A549 (cell line): ENCODE data around the gene CETP. TPM values are rescaled to one million over a fixed set of nuclear protein-coding genes. Genes with fewer than 3 reads are reported as not detected.

Experiments used
- ATAC-seq, 2 experiments: fragments of 200-7000 bp in 1 of 2; fragments of >200 bp in 1 of 2; cut with Nextera tagmentation in 1 of 2; cut with Tn5 transposase in 1 of 2; 3 replicates each; pipeline versions ENCODE4 v1.8.0 to v1.9.1; 2018 to 2020; ENCODE audit warnings: mild to moderate bottlenecking in 1 of 2, moderate library complexity in 1 of 2
- CTCF ChIA-PET: fragments of 300-600 bp; sonication (Branson Sonifier 250); formaldehyde crosslinking; extraction: SDS; loops from one replicate; lab custom pipeline; 2021; ENCODE audit warnings: antibody characterized with exemption, inconsistent platforms; lab: Yijun Ruan, JAX
- POLR2A ChIA-PET: fragments of 350-600 bp; formaldehyde crosslinking; extraction: SDS; loops from one replicate; lab custom pipeline; 2021; ENCODE audit warnings: antibody characterized with exemption, inconsistent platforms; lab: Yijun Ruan, JAX
- DNase-seq, 2 experiments: peaks; one replicate each; pipeline versions ENCODE4 v3.0.0 to v3.0.0-alpha.2; 2011 to 2016; ENCODE audit warnings: low read depth in 1 of 2, low spot score in 1 of 2
- FAIRE-seq: peaks from 2 replicates; lab custom pipeline; 2011; peaks lifted over from hg19 to GRCh38; lab: Jason Lieb, UNC
- H3K27ac ChIP-seq, 2 experiments: fragments of >200 bp; sonication (Bioruptor Twin); formaldehyde crosslinking; 3 replicates each; pipeline ENCODE4 v1.5.1; 2016 to 2017
- H3K4me1 ChIP-seq: fragments of >200 bp; sonication (Bioruptor Twin); formaldehyde crosslinking; 3 replicates; pipeline ENCODE4 v1.6.1; 2016
- H3K4me2 ChIP-seq: fragments of >200 bp; sonication (Bioruptor Twin); formaldehyde crosslinking; 3 replicates; pipeline ENCODE4 v1.6.1; 2016
- H3K4me3 ChIP-seq: fragments of >200 bp; sonication (Bioruptor Twin); formaldehyde crosslinking; 3 replicates; pipeline ENCODE4 v1.5.1; 2016
- H3K9me3 ChIP-seq: fragments of >200 bp; sonication (Bioruptor Twin); formaldehyde crosslinking; 3 replicates; pipeline ENCODE4 v1.6.1; 2016
- EP300 ChIP-seq, 2 experiments: fragments of >200 bp; sonication (Bioruptor Twin); formaldehyde crosslinking; IDR thresholded peaks; 2 replicates in 1 of 2; 3 replicates in 1 of 2; pipeline ENCODE4 v1.6.1; 2016 to 2017
- FOSL2 ChIP-seq, 2 experiments: fragments of 450-650 bp in 1 of 2; fragments of >200 bp in 1 of 2; sonication (Bioruptor Twin) in 1 of 2; formaldehyde crosslinking; IDR thresholded peaks; 2 replicates each; pipeline versions ENCODE4 v1.5.0 to v1.6.1; 2016 to 2020; ENCODE audit warnings: mild to moderate bottlenecking in 1 of 2, moderate library complexity in 1 of 2
- GATA3 ChIP-seq: IDR thresholded peaks from 2 replicates; pipeline ENCODE4 v1.6.1; 2012; ENCODE audit warnings: borderline replicate concordance
- HEYL ChIP-seq: fragments of 250-450 bp; sonication (Bioruptor Pico); IDR thresholded peaks from 2 replicates; pipeline ENCODE4 v1.8.0; 2021; ENCODE audit warnings: mild to moderate bottlenecking, moderate library complexity
- HOXA7 ChIP-seq: fragments of 250-450 bp; sonication (Bioruptor Pico); IDR thresholded peaks from 2 replicates; pipeline ENCODE4 v1.5.0; 2020; ENCODE audit warnings: mild to moderate bottlenecking, moderate library complexity
- KDM1A ChIP-seq: fragments of 200-600 bp; sonication (generic); IDR thresholded peaks from 2 replicates; pipeline ENCODE4 v1.6.1; 2016; ENCODE audit warnings: low read depth, mild to moderate bottlenecking
- KDM5A ChIP-seq: fragments of 200-600 bp; sonication (generic); IDR thresholded peaks from 2 replicates; pipeline ENCODE4 v1.6.1; 2016; ENCODE audit warnings: antibody characterized with exemption, mild to moderate bottlenecking
- MAFK ChIP-seq: fragments of 450-650 bp; IDR thresholded peaks from 2 replicates; pipeline ENCODE4 v1.6.1; 2014; ENCODE audit not compliant: partially characterized antibody
- MAZ ChIP-seq: fragments of 150-350 bp; IDR thresholded peaks from 2 replicates; pipeline ENCODE4 v1.6.1; 2014; ENCODE audit warnings: antibody characterized with exemption, low read depth, low read length, borderline replicate concordance
- NFE2L2 ChIP-seq: fragments of 150-350 bp; conservative IDR thresholded peaks from 2 replicates; pipeline ENCODE4 v1.6.1; 2014; ENCODE audit warnings: low read length
- POLR2A ChIP-seq: IDR thresholded peaks from 2 replicates; pipeline ENCODE4 v1.6.1; 2012; ENCODE audit warnings: mild to moderate bottlenecking, low read length
- POLR2AphosphoS2 ChIP-seq: conservative IDR thresholded peaks from 2 replicates; pipeline ENCODE4 v1.6.1; 2012; ENCODE audit warnings: low read length, improper control_type of control experiment, inconsistent platforms
- RAD21 ChIP-seq, 2 experiments: fragments of >200 bp in 1 of 2; sonication (Bioruptor Twin) in 1 of 2; formaldehyde crosslinking in 1 of 2; IDR thresholded peaks in 1 of 2; conservative IDR thresholded peaks in 1 of 2; 2 replicates in 1 of 2; 3 replicates in 1 of 2; pipeline ENCODE4 v1.6.1; 2012 to 2018; ENCODE audit warnings: inconsistent platforms in 1 of 2
- RARB ChIP-seq: fragments of 250-450 bp; sonication (Bioruptor Pico); IDR thresholded peaks from 2 replicates; pipeline ENCODE4 v1.8.0; 2021; ENCODE audit warnings: mild to moderate bottlenecking, moderate library complexity
- RFX5 ChIP-seq: fragments of 450-650 bp; IDR thresholded peaks from 2 replicates; pipeline ENCODE4 v1.7.1; 2014; ENCODE audit warnings: antibody characterized with exemption, mild to moderate bottlenecking, moderate library complexity
- RNF2 ChIP-seq: fragments of 200-600 bp; sonication (generic); IDR thresholded peaks from 2 replicates; pipeline ENCODE4 v1.6.1; 2016; ENCODE audit warnings: low read depth, mild to moderate bottlenecking, antibody characterized with exemption, moderate library complexity, borderline replicate concordance
- SREBF2 ChIP-seq: fragments of 450-650 bp; IDR thresholded peaks from 2 replicates; pipeline ENCODE4 v1.6.1; 2014; ENCODE audit warnings: mild to moderate bottlenecking, moderate library complexity
- TFCP2L1 ChIP-seq: fragments of 250-450 bp; sonication (Bioruptor Pico); IDR thresholded peaks from 2 replicates; pipeline ENCODE4 v1.5.0; 2021; ENCODE audit warnings: mild to moderate bottlenecking
- ZC3H11A ChIP-seq: fragments of 450-650 bp; IDR thresholded peaks from 2 replicates; pipeline ENCODE4 v1.6.1; 2014; ENCODE audit warnings: antibody characterized with exemption, mild to moderate bottlenecking
- ZFP36 ChIP-seq: fragments of 450-650 bp; IDR thresholded peaks from 2 replicates; pipeline ENCODE4 v1.6.1; 2014; ENCODE audit warnings: borderline replicate concordance; ENCODE audit not compliant: partially characterized antibody
- ZSCAN20 ChIP-seq: fragments of 250-450 bp; sonication (Bioruptor Pico); IDR thresholded peaks from 2 replicates; pipeline ENCODE4 v1.8.0; 2022; ENCODE audit warnings: mild to moderate bottlenecking, moderate library complexity
- WGBS: methylation state at CpG from one replicate; pipeline ENCODE4 v1.1.6; 2017; ENCODE audit errors: missing lambda C conversion rate; 5-methylcytosine and 5-hydroxymethylcytosine counted together
- polyA plus RNA-seq, 4 experiments: library from polyadenylated mRNA; depleted of rRNA in 3 of 4; stranded (reverse); fragments of >200 nt; fragmentation: RNase III in 1 of 4; extraction: RNeasy Plus Mini Kit Qiagen cat#74134 plus additional on column Dnase treatment in 1 of 4; gene quantifications; 2 replicates in 3 of 4; 3 replicates in 1 of 4; pipeline ENCODE4 v1.2.3, GENCODE V29; 2011 to 2017
- TF ChIP-seq, protein P1 (sequence below): IDR thresholded peaks from 2 replicates; pipeline ENCODE4 v1.6.1; 2012; ENCODE audit warnings: low read depth, borderline replicate concordance
- TF ChIP-seq, protein P2 (sequence below): fragments of 450-650 bp; IDR thresholded peaks from 2 replicates; pipeline ENCODE4 v1.6.1; 2014; ENCODE audit warnings: antibody characterized with exemption
- TF ChIP-seq, protein P3 (sequence below): fragments of 250-450 bp; sonication (Bioruptor Pico); IDR thresholded peaks from 2 replicates; pipeline ENCODE4 v1.5.0; 2020; ENCODE audit warnings: low read depth, mild to moderate bottlenecking, moderate library complexity
- TF ChIP-seq, protein P4 (sequence below): fragments of >200 bp; sonication (Bioruptor Twin); formaldehyde crosslinking; IDR thresholded peaks from 2 replicates; pipeline ENCODE4 v1.6.1; 2016
- TF ChIP-seq, protein P5 (sequence below): fragments of >200 bp; sonication (Bioruptor Twin); formaldehyde crosslinking; IDR thresholded peaks from 3 replicates; pipeline ENCODE4 v1.6.1; 2016

CETP gene
- polyA plus RNA-seq, 2 of the 4 experiments (the other 2 are of a cell fraction), result not detected

DNA sequence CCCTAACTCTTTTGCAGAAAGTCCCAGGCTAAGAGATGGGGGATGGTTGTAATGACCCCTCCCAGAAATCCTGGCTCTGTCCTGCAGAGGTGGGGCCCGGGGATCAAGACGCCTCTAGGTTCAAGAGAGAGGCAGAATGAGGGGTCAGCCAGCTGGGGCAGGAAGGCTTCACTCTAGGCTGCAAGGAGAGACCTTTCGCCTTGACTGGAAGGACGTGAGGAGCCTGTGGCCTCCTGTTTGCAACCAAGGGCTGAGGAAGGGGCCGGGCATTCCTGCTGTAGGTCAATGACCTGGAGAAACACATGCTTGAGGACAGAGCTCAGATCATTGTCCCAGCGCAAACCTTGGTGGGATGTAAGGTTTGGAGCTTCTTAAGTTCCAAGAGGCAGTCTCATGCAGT, 8.7 kb upstream of the CETP start:
- ChIA-PET CTCF (interaction anchor here (1.1 to 6.2 kb wide), 6 partner anchors 12 to 160 kb away, joined by 3 to 48 read pairs (median 7); partner anchors contain the start of gene SLC12A3), POLR2A (no interaction called here)

DNA sequence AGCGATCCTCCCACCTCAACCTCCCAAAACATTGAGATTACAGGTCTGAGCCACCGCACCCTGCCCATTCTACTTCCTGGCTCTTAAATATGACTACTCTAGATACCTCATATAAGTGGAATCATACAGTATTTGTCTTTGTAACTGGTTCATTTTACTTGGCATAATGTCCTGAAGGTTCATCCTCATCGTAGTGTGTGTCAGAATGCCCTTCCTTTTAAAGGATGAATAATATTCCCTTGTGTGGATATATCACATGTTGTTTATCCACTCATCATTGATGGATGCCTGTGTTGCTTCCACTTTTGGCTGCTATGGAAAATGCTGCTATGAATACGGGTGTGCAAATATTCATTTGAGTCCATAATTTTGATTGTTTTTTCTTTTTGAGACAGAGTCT, 5.7 kb upstream of the CETP start:
- Histone ChIP-seq H3K9me3 (no peaks in the 10 kb centered on the region), H3K4me1 (no peaks in the 10 kb centered on the region), H3K27ac (no peak overlapping the region), H3K4me3 (no peak overlapping the region), H3K4me2 (no peak overlapping the region)
- ATAC-seq (no peak), DNase-seq (no peak), FAIRE-seq (no peak)
- CTCF ChIA-PET, result interaction anchor here (0.9 kb wide), 2 partner anchors 10 to 22 kb away, joined by 3 read pairs; no protein-coding TSS in a partner anchor
- POLR2A ChIA-PET, result no interaction called here
- WGBS, result 74% methylated on average over 4 of the region's 4 CpGs
- TF ChIP-seq MAFK (no peak), GATA3 (no peak), NFE2L2 (no peak), HOXA7 (CRISPR knock-in tag) (no peak), RFX5 (no peak), POLR2AphosphoS2 (no peak), SREBF2 (no peak), RAD21 (conservative IDR thresholded peaks at IDR 0.05 in 1 of 2, IDR thresholded peaks at IDR 0.05 in 1 of 2) (no peak), FOSL2 (IDR thresholded peaks at IDR 0.05) (no peak), FOSL2 (CRISPR knock-in tag; IDR thresholded peaks at IDR 0.05) (no peak), RARB (no peak), POLR2A (no peak), ZFP36 (no peak), RNF2 (no peak), HEYL (CRISPR knock-in tag) (no peak), KDM5A (no peak), MAZ (no peak), ZC3H11A (no peak)
- TF ChIP-seq, protein P1, sequence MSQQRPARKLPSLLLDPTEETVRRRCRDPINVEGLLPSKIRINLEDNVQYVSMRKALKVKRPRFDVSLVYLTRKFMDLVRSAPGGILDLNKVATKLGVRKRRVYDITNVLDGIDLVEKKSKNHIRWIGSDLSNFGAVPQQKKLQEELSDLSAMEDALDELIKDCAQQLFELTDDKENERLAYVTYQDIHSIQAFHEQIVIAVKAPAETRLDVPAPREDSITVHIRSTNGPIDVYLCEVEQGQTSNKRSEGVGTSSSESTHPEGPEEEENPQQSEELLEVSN, result no peak
- TF ChIP-seq, protein P2, sequence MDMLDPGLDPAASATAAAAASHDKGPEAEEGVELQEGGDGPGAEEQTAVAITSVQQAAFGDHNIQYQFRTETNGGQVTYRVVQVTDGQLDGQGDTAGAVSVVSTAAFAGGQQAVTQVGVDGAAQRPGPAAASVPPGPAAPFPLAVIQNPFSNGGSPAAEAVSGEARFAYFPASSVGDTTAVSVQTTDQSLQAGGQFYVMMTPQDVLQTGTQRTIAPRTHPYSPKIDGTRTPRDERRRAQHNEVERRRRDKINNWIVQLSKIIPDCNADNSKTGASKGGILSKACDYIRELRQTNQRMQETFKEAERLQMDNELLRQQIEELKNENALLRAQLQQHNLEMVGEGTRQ, result no peak

More for the DNA sequence above, 8.7 kb upstream of the CETP start:
- no peak overlapping the region for H3K4me2 ChIP-seq
- DNase-seq, result no peak
- no peaks in the 10 kb centered on the region for H3K9me3 ChIP-seq
- H3K4me1 ChIP-seq, result no peaks in the 10 kb centered on the region
- no peak for ATAC-seq
- H3K27ac ChIP-seq, result no peak overlapping the region
- TF ChIP-seq EP300 (IDR thresholded peaks at IDR 0.05), result no peak
- no peak for TF ChIP-seq MAZ
- TF ChIP-seq, protein P3, sequence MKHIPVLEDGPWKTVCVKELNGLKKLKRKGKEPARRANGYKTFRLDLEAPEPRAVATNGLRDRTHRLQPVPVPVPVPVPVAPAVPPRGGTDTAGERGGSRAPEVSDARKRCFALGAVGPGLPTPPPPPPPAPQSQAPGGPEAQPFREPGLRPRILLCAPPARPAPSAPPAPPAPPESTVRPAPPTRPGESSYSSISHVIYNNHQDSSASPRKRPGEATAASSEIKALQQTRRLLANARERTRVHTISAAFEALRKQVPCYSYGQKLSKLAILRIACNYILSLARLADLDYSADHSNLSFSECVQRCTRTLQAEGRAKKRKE (CRISPR knock-in tag), result no peak
- no peak for TF ChIP-seq FOSL2 (IDR thresholded peaks at IDR 0.05)
- TF ChIP-seq FOSL2 (CRISPR knock-in tag; IDR thresholded peaks at IDR 0.05), result no peak
- no peak for TF ChIP-seq KDM1A
- TF ChIP-seq NFE2L2, result no peak
- TF ChIP-seq, protein P4, sequence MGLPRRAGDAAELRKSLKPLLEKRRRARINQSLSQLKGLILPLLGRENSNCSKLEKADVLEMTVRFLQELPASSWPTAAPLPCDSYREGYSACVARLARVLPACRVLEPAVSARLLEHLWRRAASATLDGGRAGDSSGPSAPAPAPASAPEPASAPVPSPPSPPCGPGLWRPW, result no peak
- TF ChIP-seq, protein P5, sequence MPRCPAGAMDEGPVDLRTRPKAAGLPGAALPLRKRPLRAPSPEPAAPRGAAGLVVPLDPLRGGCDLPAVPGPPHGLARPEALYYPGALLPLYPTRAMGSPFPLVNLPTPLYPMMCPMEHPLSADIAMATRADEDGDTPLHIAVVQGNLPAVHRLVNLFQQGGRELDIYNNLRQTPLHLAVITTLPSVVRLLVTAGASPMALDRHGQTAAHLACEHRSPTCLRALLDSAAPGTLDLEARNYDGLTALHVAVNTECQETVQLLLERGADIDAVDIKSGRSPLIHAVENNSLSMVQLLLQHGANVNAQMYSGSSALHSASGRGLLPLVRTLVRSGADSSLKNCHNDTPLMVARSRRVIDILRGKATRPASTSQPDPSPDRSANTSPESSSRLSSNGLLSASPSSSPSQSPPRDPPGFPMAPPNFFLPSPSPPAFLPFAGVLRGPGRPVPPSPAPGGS, result no peak
- no peak for TF ChIP-seq TFCP2L1 (CRISPR knock-in tag)
- TF ChIP-seq ZSCAN20 (CRISPR knock-in tag), result no peak
- 73% methylated on average over 6 of the region's 6 CpGs for WGBS
- no peak for FAIRE-seq
- no peak overlapping the region for H3K4me3 ChIP-seq
